ENCODE data around the gene SSH2.
A peak's percentile ranks its signal among the peaks of the same experiment; 100 is the strongest.
"Not testable (repeated sequence)": the region's sequence is repeated elsewhere in the genome, so short reads cannot be mapped to it uniquely, and the experiment has no call there.

Gene SSH2

GRCh38 chr17:29880031-29880430, 50.0 kb downstream of the SSH2 start:
- no peak for DNase-seq (ENCODE audit: low read depth)

- no peak for DNase-seq (ENCODE audit: low read depth)
Measured at GRCh38 chr17:29874931-29875596, 55.0 kb downstream of the SSH2 start.

- not testable (repeated sequence) for DNase-seq (ENCODE audit: low read depth)
Measured at GRCh38 chr17:29874358-29874757, 55.7 kb downstream of the SSH2 start.

DNA sequence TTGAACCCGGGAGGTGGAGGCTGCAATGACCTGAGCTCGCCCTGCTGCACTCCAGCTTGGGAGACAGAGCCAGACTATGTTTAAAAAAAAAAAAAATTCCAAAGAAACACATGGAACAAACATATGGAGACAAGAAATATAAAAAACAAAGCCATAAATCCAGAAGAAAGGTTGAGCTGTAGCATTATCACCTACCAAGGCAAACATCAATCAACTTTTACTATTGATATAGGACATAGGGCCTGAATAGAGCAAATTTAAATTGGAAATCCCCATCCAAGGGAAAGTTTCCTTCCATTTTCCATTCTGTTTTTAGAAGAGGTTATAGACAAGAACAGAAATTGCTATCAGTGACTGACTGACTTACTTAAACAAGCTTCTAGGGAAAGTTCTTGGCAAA, 56.6 kb downstream of the SSH2 start:
- DNase-seq (ENCODE audit: low read depth), result no peak

DNA sequence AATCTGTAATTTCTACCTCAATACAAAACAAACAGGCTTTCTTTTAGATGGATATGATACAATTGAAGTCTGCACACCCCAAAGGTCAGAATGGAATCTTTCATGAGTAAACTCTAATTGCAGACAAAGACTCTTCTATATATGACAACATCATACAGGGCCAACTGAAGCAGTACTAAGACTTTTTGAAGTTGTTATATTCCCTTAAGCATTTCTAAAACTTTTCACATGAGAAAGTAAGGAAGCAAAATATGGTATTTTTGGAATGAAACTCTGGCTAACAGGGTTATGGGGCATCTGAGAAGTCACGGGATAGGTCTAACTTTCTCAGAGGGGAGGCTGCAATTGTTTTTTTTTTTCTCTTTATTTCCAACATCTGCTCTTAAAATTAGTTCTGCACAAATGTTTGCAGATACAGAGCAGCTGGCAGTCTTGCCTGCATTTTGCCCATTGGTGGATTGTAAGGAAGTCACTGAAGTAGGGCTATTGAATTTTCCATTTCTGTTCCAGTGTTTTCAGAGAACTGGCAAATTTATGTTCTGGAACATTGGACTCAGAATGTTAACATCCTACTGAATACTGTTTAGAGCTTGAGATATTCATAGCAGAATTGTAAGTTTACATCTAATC, 59.1 kb downstream of the SSH2 start:
- no peak for DNase-seq (ENCODE audit: low read depth)

DNA sequence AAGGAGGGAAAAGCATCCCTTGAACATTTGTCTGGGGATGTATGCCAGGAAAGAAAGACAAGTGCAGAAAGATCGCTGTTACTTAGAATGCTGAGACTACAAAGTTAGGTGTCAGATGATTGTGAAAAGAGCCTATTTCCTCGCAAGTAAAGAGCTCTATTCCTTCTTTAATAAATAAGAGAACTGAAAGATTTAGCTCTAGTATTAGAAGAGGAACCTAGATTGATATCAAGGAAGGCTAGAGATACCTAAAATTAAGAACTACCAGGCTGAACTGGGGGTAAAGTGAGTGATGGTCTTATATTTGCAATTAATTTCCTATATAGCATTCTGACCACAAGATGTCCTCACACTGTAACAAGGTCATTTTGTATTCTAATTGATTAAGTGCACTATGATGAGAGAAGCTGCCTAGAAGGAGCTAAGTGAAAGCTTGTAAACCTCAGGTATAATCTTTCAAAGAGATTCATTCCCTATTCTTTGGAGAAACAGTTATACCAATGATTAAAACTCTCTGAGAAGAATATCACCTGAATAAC, 62.3 kb downstream of the SSH2 start:
- no peak for DNase-seq (ENCODE audit: low read depth)

DNA sequence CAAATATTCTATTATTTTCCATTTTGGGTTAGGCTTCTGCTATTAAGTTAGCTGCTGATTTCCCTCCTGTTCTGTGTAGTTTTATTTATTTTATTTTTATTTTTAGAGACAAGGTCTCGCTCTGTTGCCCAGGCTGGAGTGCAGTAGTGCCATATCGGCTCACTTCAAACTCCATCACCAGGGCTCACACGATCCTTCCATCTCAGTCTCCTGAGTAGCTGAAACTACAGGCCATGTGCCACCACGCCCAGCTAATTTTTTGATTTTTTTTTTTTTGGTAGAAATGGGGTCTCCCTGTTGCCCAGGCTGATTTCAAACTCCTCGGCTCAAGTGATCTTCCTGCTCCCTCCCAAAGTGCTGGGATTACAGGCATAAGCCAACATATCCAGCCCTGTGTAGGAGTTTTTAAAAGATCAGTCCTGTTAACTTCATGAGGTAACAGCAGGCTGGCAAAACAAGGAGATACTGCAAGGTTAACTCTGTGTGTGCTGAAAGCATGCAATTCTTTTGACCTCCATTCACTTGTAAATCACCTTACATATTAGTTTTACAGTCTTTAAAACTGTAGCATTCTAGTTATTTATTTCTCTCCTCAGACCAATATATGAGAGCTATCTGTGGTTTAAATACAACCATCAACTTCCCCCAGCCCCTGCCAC, 63.2 kb downstream of the SSH2 start:
- DNase-seq (ENCODE audit: low read depth), result no peak

- no peak for DNase-seq (ENCODE audit: low read depth)
Measured at GRCh38 chr17:29864615-29865014, 65.4 kb downstream of the SSH2 start.

DNA sequence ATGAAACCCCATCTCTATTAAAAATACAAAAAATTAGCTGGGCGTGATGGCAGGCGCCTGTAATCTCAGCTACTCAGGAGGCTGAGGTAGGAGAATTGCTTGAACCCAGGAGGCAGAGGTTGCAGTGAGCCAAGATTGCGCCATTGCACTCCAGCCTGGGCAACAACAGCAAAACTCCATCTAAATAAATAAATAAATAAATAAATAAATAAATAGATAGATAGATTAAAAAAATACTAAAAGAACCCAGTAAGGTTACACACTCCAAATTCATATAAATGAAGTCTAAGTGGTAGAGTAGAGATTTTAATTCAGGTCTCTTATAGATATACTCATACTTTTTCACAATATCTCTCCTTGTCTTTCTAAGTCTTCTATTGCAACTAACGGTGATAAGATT, 65.9 kb downstream of the SSH2 start:
- not testable (repeated sequence) for DNase-seq (ENCODE audit: low read depth)

GRCh38 chr17:29862951-29863350, 67.1 kb downstream of the SSH2 start:
- no peak for DNase-seq (ENCODE audit: low read depth)

DNA sequence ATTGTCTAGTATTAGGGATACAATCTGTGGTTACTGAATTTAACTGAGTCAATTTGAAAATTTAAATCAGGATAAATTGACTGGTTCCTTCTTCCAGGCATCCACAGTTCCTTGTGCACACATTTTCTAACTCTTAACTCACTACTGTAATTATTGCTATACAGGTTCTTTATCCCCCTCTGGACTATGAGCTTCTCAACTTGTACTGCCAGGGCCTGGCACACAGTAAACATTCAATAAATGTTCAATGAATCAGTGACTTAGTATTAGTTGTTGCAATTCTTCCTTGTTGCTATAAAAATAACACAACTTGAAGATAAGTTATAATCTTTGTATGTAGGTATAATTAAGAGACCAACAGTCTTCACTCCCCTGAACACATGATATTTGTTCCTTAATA, 67.9 kb downstream of the SSH2 start:
- no peak for DNase-seq (ENCODE audit: low read depth)

- DNase-seq (ENCODE audit: low read depth), result not testable (repeated sequence)
Measured at GRCh38 chr17:29859445-29859844, 70.6 kb downstream of the SSH2 start.

DNA sequence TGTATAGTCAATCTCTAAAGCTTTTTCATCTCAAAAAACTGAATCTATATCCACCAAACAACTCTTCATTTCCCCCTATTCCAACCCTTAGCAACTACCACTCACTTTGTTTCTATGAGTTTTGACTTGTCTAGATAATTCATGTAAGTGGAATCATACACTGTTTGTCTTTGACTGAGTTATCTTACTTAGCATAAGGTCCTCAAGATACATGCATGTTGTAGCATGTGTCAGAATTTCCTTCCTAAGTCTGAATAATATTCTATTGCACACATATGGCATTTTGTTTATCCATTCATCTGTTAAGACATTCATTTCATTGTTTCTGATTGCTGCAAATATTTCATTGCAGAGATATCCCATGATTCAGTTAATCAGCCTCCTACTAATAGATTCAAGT, 72.2 kb downstream of the SSH2 start:
- DNase-seq (ENCODE audit: low read depth), result no peak

DNA sequence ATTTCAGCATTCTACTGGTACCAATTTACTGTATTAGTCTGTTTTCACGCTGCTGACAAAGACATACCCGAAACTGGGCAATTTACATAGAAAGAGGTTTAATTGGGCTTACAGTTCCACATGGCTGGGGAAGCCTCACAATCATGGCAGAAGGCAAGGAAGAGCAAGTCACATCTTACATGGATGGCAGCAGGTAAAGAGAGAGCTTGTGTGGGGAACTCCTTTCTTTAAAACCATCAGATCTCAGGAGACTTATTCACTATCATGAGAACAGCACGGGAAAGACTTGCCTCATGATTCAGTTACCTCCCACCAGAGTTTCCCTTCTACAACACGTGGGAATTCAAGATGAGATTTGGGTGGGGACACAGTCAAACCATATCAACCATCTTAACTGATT, 72.9 kb downstream of the SSH2 start:
- DNase-seq (ENCODE audit: low read depth), result not testable (repeated sequence)

DNA sequence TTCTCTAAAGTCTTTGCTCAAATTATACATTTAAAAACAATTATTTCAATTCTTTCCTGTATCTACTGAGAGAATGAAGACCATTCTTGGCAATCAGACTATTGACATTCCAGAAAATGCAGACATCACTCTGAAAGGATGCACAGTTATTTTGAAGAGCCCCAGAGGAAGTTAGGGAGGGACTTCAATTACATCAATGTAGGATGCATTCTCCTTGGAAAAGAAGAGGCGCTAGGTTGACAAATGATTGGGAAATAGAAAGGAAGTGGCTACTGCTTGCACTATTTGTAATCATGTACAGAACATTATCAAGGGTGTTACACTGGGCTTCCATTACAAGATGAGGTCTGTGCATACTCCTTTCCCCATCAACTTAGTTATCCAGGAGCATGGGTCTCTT, 74.3 kb downstream of the SSH2 start:
- peak; percentile 72 for DNase-seq (ENCODE audit: low read depth)

GRCh38 chr17:29848737-29849136, 81.3 kb downstream of the SSH2 start:
- DNase-seq (ENCODE audit: low read depth), result no peak

DNA sequence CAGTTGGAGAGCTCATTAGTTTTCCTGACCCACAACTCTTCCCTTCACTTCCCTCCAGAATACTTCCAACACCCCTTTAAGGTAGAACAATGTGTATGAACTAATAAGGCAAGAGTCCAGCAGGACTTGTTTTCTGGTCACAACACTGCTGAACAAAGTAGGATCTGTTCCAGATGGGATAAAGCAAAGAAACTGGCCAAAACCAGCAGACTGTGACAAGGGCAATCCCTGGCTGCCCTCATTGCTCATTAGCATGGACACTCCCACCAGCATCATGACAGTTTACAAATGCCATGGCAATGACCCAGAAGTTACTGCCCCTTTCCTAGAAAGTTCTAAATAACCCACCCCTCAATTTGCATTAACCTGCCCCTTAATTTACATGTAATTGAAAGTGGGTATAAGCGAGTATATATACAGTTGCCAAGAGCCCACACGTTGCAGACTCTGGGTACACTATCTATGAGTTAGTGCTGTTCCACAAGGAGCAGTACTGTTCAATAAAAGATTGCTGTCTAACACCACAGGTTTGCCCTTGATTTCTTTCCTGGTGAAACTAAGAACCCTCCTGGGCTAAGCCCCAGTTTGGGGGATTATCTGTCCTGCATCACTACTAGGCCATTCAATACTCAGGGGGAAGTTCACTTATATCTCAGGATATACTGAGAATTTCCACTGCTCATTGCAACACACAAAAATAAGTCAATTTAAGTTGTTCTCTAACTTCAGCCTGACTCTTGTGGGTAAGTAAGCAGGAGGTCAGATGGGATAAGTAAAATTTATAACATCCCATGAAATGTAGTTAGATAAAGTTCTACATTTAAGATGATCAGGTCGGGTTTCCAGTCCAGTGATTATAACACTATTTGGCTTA, 82.3 kb downstream of the SSH2 start:
- DNase-seq (ENCODE audit: low read depth), result no peak

DNA sequence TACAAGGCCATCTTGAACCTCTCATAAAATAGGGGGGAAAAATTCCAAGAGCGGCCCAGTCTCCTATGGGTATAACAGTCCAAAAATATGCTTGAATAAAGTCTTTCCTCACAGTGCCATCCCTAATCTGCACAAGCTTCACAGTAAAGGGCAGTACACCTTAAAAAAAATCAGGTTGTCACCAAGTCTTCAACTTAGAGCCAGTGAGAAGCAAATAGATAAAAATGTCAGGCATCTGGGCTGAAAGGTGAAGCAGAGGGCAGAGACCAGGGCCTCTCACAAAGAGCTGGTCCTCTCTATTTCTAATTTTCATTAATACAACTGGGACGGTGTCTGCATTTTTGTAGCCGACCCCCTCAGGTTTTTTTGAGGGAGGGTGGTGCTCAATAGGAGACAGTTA, 82.9 kb downstream of the SSH2 start:
- no peak for DNase-seq (ENCODE audit: low read depth)

GRCh38 chr17:29846298-29846697, 83.7 kb downstream of the SSH2 start:
- DNase-seq (ENCODE audit: low read depth), result no peak

DNA sequence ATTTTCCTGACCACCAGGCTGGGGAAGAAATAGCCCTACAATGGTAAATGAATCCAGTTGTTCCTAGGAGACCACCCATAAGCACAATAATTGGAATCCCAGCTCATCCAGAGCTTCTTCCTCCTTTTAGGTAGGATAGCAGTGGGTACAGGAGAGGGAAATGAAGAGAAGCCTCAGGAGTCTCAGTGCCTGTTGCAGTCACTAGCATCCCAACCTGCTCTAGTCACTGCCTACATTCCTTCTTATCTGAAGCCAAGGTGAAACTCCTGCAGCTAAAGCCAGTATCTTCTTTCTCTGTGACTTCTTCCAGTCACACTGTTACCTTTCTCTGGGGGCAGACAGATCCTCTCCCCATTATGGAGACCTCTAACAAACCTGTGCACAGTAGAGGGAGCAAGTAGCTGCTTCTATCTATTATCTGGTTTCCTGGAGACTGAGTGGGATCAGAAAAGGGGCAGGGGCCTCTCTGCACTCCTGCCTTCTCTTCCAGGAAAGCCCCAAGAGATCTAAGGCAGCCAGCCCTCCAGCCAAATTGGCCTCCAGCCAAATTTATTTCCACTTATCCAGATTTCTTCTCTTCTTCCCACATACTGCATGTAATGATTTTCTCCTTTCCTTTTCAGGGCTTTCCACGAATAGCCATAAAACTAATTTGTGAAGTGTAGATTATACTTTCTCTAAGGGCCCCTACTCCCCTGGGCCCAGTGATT, 85.5 kb downstream of the SSH2 start:
- no peak for DNase-seq (ENCODE audit: low read depth)

GRCh38 chr17:29840884-29841283, 89.1 kb downstream of the SSH2 start:
- no peak for DNase-seq (ENCODE audit: low read depth)

- DNase-seq (ENCODE audit: low read depth), result no peak
Measured at GRCh38 chr17:29839656-29840055, 90.4 kb downstream of the SSH2 start.

All from GM04503 (cell line).